NOMO-1 treated with DMSO at 0.1 percent for 48 hours (cell line): ENCODE measurements around the gene QRICH2.
A peak's percentile ranks its signal among the peaks of the same experiment; 100 is the strongest.
"Not testable (repeated sequence)": the region's sequence is repeated elsewhere in the genome, so short reads cannot be mapped to it uniquely, and the experiment has no call there.

Experiments
- DNase-seq: peaks from one replicate; lab custom pipeline; 2025; ENCODE audit not compliant: unreplicated experiment; lab: John Stamatoyannopoulos, UW

The QRICH2 gene, protein sequence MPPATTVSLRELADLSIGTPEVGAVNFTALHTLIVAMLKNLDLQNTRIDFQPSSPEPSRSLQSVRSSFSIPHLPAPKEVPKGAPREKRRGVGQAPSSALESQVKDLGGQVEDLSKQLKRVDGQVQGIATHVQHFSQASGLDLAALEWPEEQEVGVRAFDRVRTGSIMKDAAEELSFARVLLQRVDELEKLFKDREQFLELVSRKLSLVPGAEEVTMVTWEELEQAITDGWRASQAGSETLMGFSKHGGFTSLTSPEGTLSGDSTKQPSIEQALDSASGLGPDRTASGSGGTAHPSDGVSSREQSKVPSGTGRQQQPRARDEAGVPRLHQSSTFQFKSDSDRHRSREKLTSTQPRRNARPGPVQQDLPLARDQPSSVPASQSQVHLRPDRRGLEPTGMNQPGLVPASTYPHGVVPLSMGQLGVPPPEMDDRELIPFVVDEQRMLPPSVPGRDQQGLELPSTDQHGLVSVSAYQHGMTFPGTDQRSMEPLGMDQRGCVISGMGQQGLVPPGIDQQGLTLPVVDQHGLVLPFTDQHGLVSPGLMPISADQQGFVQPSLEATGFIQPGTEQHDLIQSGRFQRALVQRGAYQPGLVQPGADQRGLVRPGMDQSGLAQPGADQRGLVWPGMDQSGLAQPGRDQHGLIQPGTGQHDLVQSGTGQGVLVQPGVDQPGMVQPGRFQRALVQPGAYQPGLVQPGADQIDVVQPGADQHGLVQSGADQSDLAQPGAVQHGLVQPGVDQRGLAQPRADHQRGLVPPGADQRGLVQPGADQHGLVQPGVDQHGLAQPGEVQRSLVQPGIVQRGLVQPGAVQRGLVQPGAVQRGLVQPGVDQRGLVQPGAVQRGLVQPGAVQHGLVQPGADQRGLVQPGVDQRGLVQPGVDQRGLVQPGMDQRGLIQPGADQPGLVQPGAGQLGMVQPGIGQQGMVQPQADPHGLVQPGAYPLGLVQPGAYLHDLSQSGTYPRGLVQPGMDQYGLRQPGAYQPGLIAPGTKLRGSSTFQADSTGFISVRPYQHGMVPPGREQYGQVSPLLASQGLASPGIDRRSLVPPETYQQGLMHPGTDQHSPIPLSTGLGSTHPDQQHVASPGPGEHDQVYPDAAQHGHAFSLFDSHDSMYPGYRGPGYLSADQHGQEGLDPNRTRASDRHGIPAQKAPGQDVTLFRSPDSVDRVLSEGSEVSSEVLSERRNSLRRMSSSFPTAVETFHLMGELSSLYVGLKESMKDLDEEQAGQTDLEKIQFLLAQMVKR (N-terminal part only)

DNA sequence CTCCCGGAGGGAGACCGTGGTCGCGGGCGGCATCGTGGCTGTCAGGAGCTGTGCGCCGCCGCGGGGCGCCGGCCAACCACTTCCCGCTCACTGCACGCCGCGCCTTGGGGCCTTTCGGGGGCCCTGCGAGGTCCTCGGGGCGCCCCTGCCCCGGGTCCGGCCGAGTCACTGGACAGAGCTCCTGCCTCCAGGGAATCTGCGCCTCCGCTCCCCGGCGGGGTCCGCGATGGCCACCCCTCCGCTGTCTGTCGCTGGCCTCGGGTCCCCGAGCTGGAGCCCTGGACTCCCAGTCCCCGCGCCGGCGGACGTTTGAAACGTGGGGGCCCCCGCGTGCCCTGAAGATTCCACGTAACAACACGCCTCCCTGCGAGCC, at the start of gene QRICH2:
QRICH2 (minus strand) TSS at position 311 of the 373 bp plus-strand sequence; CDS start at position 33, 278 bp downstream.
- no peak for DNase-seq

DNA sequence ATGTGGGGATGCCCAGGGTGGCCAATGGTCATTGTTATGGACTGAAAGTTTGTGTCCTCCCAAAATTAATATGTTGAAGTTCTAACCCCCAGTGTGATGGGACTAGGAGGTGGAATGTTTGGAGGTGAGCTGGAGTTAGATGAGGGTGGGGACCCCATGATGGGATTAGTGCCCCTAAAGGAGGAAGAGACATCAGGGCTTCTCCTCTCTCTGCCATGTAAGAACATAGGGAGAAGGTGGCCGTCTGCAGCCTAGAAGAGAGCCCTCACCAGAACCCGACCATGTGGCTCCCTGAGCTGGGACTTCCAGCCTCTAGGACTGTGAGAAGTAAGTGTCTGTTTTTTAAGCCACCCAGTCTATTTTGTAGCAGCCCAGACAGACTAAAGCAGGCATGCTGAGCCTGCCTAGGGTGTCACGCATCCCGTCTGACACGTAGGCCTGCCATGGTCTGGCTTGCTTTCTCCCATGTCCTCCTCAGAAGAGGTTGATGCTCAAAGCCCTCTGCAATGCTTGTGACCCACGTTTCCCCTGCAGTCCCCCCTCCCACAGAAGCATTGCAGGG, 49.6 kb upstream of the QRICH2 start:
- no peak for DNase-seq

DNA sequence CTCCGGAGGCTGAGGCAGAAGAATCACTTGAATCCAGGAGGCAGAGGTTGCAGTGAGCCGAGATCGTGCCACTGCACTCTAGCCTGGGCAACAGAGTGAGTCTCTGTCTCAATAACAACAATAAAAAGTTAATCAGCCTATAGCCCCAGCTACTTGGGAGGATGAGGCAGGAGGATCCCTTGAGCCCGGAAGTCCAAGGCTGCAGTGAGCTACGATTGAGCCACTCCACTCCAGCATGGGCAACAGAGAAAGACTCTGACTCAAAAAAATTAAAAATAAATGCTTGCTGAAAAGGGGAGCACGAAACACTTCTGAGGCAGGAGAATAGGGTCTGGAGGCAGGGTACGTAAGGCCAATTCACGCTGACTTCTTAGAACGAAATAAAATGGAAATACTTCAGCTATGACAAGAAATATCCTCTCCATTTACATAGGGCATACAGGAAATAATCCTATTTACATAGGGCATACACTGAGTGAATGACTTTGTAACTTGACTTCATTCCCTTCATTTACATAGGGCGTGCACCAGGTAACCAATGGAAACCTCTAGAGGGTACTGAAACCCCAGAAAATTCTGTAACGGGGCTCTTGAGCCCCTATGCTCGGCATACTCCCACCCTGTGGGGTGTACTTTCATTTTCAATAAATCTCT, 48.9 kb upstream of the QRICH2 start:
- no peak for DNase-seq

DNA sequence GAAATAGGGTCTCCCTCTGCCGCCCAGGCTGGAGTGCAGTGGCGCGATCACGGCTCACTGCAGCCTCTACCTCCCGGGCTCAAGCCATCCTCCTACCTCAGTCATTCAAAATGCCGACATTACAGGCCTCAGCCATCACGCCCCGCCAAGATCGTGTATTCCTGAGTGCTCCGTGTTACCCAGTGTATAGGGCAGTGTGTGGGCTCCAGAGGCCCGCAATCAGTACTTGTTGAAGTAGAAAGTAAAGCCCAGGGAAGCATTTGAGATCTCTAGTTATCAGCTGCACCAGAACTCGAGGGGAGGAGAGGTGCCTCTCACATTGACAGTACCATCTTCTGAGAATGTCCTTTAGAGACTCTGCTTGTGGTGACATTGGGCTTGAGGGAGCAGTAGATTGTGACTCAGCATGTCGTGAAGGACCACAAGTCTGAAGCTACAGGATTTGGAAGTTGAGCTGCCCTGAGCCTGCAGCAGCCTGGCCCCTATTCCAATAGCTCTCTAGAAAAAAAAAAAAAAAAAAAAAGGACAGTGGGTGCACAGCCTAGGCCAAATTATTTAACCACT, 46.8 kb upstream of the QRICH2 start:
- DNase-seq, result peak; percentile 17

DNA sequence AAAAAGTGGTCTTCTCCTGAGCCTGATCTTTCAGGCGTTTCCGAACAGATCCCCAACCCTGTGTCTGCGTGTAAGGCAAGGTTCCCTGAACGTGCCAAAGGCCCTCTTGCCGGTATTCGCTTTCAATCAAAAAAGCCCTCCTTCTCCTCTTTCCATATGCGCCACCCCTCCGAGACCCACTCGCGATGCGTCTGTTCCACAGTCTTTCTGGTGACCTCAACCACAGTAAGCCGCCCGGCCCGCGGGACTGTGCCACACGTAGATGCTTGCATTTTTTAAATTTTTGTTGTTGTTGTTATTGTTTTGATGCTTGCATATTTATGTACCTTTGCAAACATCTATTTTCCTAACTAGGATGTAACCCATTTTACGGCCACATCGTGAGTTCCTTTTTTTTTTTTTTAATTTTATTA, 46.2 kb upstream of the QRICH2 start:
- DNase-seq, result no peak

DNA sequence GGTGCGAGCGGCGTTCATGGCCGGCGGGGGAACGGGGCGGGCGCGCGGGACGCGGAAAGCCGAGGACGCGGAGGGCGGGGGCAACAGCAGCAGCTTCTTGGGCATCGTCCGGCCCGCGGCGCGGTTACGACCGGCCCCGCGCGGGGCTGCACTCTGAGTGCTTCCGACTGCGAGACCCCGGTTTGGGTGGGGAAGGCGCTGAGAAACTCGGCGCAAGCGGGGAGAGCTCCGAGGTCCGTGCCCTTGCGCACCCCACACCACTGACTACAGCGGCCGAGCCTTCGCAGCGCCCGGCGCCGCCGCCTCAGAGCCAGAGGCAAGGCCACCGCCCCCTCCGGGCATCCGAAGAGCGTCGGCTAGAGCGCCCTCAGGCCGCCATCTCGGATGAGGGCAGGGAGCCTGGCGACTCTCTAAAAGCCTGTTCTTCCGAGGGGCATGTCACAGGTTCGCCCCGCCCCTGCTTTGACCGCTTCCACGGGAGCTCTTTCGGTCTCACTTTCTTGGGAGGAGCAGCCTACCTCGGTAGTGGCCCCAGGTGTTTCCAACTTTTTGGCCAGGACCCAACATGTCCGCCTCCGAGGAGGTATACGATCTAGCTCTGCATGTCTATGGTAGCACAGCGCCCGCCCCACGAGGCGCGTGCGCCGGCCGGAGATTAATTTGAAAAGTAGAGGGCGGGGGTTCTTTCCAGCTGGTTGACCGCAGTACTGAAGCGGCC, 45.7 kb upstream of the QRICH2 start, which contains the start of gene PRPSAP1:
PRPSAP1 (minus strand) TSS at position 318 of the 718 bp plus-strand sequence; CDS start at position 105, 213 bp downstream.
- peak; percentile 83 for DNase-seq

DNA sequence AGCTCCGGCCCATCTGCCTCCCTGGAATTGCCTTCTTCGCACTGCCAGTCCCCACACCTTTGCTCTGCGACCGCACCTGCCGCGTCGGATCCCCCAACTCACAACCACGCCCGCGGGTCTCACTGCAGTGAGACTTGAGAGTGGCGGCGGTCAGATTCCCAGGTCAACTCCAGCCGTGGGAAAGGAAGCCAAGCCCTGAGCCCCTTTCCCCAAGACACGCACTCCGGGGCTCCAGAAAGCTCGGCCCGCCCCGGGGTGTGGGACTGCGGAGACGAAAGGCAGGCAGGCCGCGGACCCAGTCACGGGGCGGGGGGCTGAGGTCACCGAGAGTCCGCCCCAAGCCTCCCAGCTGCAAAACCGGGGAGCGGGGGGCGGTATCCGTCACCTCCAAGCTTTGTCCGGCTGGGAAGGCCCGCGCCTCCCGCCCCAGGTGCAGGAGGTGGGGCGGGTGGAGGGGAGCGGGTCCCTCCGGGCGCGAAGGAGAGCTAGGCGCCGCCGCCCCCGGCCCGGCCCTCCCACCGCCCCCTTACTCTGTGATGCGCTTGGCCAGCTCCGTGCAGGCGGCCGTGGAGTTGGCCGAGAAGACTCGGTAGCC, 45.0 kb upstream of the QRICH2 start:
- DNase-seq, result no peak

DNA sequence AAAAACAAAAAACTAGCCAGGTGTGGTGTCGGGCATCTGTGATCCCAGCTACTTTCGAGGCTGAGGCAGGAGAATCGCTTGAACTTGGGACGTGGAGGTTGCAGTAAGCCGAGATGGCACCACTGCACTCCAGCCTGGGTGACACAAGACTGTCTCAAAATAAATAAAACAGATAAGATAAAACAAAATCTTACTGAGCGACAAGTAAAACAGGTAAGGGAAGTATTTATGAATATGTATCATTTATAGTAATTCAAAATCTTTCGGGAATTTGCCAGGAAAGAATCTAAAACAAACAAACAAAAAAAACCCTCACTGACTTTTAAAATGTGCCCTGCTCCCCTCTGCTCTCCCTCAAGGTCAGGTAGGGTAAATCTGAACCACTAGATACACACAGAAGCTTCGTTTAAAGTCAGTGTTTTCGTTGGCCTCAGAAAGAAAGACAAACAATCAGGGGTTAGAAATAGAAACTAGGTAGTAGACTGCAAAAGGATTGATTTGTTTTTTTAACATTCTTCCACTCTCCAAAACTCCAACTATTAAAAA, 43.5 kb upstream of the QRICH2 start:
- no peak for DNase-seq

DNA sequence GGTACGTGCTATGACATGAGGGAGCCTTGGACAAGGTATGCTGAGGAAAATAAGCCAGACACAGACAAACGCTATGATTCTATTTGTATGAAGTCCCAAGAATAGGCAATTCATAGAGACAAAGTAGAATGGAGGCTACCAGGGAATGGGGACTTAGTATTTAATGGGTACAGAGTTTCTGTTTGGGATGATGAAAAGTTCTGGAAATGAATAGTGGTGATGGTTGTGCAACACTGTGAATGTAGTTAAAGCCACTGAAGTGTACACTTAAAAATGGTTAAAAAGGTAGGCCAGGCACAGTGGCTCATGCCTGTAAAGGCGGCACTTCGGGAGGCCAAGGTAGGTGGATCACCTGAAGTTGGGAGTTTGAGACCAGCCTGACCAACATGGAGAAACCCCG, 42.4 kb upstream of the QRICH2 start:
- no peak for DNase-seq

DNA sequence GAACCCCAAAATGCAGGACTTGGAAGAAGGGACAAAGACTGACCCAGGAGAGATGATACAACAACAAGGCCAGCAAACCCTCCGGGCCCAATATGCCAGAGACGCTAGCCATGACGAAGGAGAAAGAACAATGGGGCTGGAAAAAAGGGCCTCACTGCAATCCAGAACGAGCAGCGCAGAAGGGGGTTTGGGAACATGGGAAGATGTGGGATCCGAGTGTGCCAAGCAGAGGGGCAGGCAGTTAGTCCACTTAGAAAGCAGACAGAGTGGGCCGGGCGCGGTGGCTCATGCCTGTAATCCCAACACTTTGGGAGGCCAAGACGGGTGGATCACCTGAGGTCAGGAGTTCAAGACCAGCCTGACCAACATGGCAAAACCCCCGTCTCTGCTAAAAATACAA, 38.9 kb upstream of the QRICH2 start:
- DNase-seq, result not testable (repeated sequence)

DNA sequence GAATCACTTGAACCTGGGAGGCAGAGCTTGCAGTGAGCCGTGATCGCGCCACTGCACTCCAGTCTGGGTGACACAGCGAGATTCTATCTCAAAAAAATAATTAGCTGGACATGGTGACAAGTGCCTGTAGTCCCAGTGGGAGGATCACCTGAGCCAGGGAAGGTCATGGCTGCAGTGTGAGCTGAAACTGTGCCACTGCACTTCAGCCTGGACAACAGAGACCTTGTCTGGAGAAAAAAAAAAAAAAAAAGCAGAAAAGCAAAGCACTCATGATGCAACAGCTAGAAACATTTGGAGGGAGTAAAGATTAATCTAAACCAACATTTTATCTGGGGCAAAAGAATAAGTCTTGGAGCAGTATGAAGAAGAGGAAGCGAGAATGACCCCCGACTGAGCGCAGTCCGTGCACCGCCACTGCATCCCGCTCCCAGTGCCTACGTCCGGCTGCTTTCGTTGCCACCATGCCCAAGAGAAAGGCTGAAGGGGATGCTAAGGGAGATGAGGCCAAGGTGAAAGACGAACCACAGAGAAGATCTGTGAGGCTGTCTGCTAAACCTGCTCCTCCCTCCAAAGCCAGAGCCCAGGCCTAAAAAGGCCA, 37.4 kb upstream of the QRICH2 start:
- DNase-seq, result no peak

DNA sequence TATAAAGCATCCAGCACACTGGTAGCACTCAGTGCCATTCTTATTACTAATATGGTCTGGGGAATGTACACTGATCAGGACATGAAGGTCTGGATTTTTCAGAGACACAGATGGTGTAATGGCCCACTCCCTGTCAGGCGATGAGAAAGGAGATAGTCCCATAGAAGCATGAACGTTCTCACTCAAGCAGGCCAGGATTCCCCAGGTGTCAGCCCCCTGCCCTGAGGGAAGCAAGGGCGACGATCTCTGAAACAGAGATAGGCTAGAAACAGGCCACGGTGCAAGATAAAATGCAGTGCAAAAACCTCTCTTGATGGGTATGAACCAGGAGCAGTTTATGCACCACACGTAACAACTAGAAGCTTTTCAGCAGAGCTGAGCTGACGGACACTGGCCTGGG, 35.0 kb upstream of the QRICH2 start:
- DNase-seq, result no peak

DNA sequence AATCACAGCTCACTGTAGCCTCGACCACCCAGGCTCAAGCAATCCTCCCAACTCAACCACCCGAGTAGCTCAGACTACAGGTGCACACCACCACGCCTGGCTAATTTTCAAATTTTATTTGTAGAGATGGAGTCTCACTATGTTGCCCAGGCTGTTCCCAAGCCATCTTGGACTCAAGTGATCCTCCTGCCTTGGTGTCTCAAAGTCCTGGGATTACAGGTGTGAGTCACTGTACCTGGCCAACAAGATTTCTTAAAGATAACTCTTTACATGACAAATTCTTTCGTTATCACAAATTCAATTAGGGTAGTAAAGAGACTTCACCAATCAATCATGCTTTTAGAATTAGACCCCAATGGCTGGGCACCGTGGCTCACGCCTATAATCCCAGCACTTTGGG, 33.2 kb upstream of the QRICH2 start:
- no peak for DNase-seq

DNA sequence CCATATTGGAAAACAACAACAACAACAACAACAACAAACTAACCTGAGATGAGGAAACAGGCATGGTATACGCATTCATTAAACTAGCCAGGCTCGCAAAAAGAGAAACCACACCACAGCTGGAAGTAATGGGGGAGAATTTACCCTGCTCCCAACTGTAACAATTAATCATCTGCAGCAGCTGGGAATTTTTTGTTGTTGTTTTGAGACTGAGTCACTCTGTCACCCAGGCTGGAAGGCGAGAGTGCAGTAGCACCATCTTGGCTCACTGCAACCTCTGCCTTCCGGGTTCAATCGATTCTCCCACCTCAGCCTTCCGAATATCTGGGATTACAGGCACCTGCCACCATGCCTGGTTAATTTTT, 29.3 kb upstream of the QRICH2 start:
- no peak for DNase-seq

DNA sequence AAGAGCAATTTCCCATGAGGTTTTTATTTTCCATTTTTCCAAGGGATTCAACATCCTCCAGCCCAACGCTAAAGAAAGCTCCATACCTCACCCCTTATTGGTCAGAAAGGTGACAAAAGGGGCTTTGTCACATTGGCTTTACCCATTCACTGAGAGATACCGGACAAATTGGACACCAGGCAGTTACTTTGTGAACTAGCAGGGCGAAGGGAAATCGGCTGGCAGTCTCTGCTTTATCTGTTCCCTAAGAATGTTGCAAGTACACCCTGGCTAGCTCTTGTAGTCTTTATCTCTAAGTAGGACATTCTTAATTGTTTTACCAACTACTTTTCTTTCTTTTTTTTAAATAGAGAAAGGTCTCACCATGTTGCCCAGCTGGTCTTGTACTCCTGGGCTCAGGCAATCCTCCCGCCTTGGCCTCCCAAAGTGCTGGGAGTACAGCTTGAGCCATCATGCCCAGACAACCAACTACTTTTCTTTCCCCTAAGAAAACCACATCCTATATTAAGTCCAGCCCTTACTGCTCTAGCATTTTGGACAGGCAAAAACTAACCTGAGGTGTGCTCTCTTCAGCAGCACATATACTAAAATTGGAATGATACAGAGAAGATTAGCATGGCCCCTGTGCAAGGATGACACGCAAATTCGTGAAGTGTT, 28.8 kb upstream of the QRICH2 start:
- DNase-seq, result no peak

DNA sequence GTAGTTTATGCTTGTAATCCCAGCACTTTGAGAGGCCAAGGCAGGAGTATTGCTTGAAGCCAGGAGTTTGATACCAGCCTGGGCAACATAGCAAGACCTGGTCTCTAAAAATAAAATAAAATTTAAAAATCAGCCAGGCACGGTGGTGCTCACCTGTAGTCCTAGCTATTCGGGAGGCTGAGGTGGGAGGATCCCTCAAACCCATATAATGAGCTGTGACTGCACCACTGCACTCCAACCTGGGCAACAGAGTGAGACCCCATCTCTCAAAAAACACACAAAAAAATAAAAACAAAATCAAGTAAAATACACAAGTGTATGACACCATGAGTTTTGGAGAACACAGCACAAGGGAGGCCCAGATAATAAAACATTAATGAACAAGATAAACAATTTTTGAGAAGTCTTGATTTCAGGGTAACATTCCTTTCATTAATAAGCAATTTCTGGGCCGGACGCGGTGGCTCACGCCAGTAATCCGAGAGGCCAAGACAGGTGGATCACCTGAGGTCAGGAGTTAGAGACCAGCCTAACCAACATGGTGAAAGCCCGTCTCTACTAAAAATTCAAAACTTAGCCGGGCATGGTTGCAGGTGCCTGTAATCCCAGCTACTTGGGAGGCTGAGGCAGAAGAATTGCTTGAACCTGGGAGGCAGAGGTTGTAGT, 27.8 kb upstream of the QRICH2 start:
- DNase-seq, result no peak
